Uterus (tissue), 4 donors: Measurements from ENCODE around the gene GLCE. TPM values are rescaled to one million over a fixed set of nuclear protein-coding genes. Genes with fewer than 3 reads are reported as not detected.

Source experiments
- DNase-seq, 2 donors: peaks; one replicate each; pipeline ENCODE4 v3.0.0-alpha.2; 2019 to 2020
- H3K27ac ChIP-seq, 2 donors: fragments of 200-600 bp; sonication (generic); 1 replicate in 1 of 2; 2 replicates in 1 of 2; pipeline ENCODE4 v1.5.1; 2016 to 2018
- H3K27me3 ChIP-seq, 2 donors: fragments of 200-600 bp; sonication (generic); one replicate each; pipeline ENCODE4 v1.5.1; 2018 to 2019; ENCODE audit warnings: control low read depth in 1 of 2
- H3K36me3 ChIP-seq, 2 donors: fragments of 200-600 bp; sonication (generic); one replicate each; pipeline ENCODE4 v1.5.1; 2019; ENCODE audit warnings: control low read depth in 1 of 2
- H3K4me1 ChIP-seq, 2 donors: fragments of 200-600 bp; sonication (generic); one replicate each; pipeline ENCODE4 v1.5.1; 2018 to 2019; ENCODE audit warnings: control low read depth in 1 of 2
- H3K4me3 ChIP-seq, 2 donors: fragments of 200-600 bp; sonication (generic); 1 replicate in 1 of 2; 2 replicates in 1 of 2; pipeline ENCODE4 v1.5.1; 2018 to 2019; ENCODE audit warnings: mild to moderate bottlenecking in 1 of 2
- H3K9me3 ChIP-seq, 2 donors: fragments of 200-600 bp; sonication (generic); one replicate each; pipeline ENCODE4 v1.5.1; 2019; ENCODE audit warnings: control low read depth in 1 of 2
- CTCF ChIP-seq, 4 experiments: fragments of 200-600 bp in 2 of 4; fragments of 450-650 bp in 2 of 4; sonication (generic) in 2 of 4; IDR thresholded peaks; one replicate each; pipeline ENCODE4 v1.5.1; 2016 to 2019; ENCODE audit warnings: antibody characterized with exemption in 4 of 4, mild to moderate bottlenecking in 2 of 4, moderate library complexity in 1 of 4
- POLR2A ChIP-seq, 2 donors: fragments of 450-650 bp; IDR thresholded peaks; one replicate each; pipeline ENCODE4 v1.6.1; 2016; ENCODE audit warnings: antibody characterized with exemption in 2 of 2, mild to moderate bottlenecking in 1 of 2, moderate library complexity in 1 of 2
- intact Hi-C: fragments of 100-400 bp; cut with DNase I; formaldehyde crosslinking; loops from one replicate; pipeline ENCODE4 v1.15.1; 2023; ENCODE audit warnings: low total_unique reads
- total RNA-seq, 4 donors: library from RNA; depleted of rRNA in 3 of 4; stranded (reverse); fragments of >200 nt in 3 of 4; gene quantifications; one replicate each; pipeline versions ENCODE4 v1.1.0 to v1.2.4, GENCODE V29; 2014 to 2023
- donor health status: DM: yes; HTN: yes; CAD: no.

The GLCE gene
- total RNA-seq, 4 donors from 2014 or later, result 3.1 to 46.0 (median 14.7) TPM

GRCh38 chr15:69313432-69314000 lies 153.1 kb downstream of the GLCE start:
- DNase-seq, result no peak
- no peak overlapping the region for H3K27ac ChIP-seq
- intact Hi-C loops, result no loop called here
- H3K27me3 ChIP-seq, result no peaks in the 10 kb centered on the region
- H3K9me3 ChIP-seq, result no peaks in the 10 kb centered on the region
- H3K4me1 ChIP-seq, result no peaks in the 10 kb centered on the region
- no peak overlapping the region for H3K4me3 ChIP-seq
- H3K36me3 ChIP-seq, result no peaks in the 10 kb centered on the region
- no peak for TF ChIP-seq POLR2A (IDR thresholded peaks at IDR 0.05)
- no peak for TF ChIP-seq CTCF (IDR thresholded peaks at IDR 0.05)

- no peak for TF ChIP-seq CTCF (IDR thresholded peaks at IDR 0.05)
- TF ChIP-seq POLR2A (IDR thresholded peaks at IDR 0.05), result no peak
- H3K27ac ChIP-seq, result no peak overlapping the region
- H3K36me3 ChIP-seq, result no peaks in the 10 kb centered on the region
- H3K9me3 ChIP-seq, result no peaks in the 10 kb centered on the region
- no peaks in the 10 kb centered on the region for H3K4me1 ChIP-seq
- H3K4me3 ChIP-seq, result no peak overlapping the region
- intact Hi-C loops, result no loop called here
- no peaks in the 10 kb centered on the region for H3K27me3 ChIP-seq
- no peak for DNase-seq
Observed at GRCh38 chr15:69314131-69314530, 153.7 kb downstream of the GLCE start.

GRCh38 chr15:69314736-69315135 lies 154.3 kb downstream of the GLCE start:
- Histone ChIP-seq H3K27me3 (no peaks in the 10 kb centered on the region), H3K27ac (no peak overlapping the region), H3K4me3 (no peak overlapping the region), H3K9me3 (no peaks in the 10 kb centered on the region), H3K36me3 (no peaks in the 10 kb centered on the region), H3K4me1 (no peaks in the 10 kb centered on the region)
- TF ChIP-seq POLR2A (IDR thresholded peaks at IDR 0.05), result no peak
- no peak for TF ChIP-seq CTCF (IDR thresholded peaks at IDR 0.05)
- no peak for DNase-seq
- intact Hi-C loops, result no loop called here

GRCh38 chr15:69315402-69316110 lies 155.1 kb downstream of the GLCE start:
- Histone ChIP-seq H3K4me1 (no peaks in the 10 kb centered on the region), H3K4me3 (no peak overlapping the region), H3K27me3 (no peaks in the 10 kb centered on the region), H3K36me3 (no peaks in the 10 kb centered on the region), H3K27ac (no peak overlapping the region), H3K9me3 (no peaks in the 10 kb centered on the region)
- TF ChIP-seq CTCF (IDR thresholded peaks at IDR 0.05) (no peak), POLR2A (IDR thresholded peaks at IDR 0.05) (no peak)
- DNase-seq, result no peak
- intact Hi-C loops, result no loop called here

- no peaks in the 10 kb centered on the region for H3K27me3 ChIP-seq
- intact Hi-C loops, result no loop called here
- H3K4me1 ChIP-seq, result no peaks in the 10 kb centered on the region
- no peaks in the 10 kb centered on the region for H3K9me3 ChIP-seq
- H3K36me3 ChIP-seq, result no peaks in the 10 kb centered on the region
- H3K4me3 ChIP-seq, result no peak overlapping the region
- H3K27ac ChIP-seq, result no peak overlapping the region
- no peak for TF ChIP-seq CTCF (IDR thresholded peaks at IDR 0.05)
- no peak for TF ChIP-seq POLR2A (IDR thresholded peaks at IDR 0.05)
- no peak for DNase-seq
Observed at GRCh38 chr15:69316291-69316690, 155.9 kb downstream of the GLCE start.
